Caco-2 (cell line): Measurements from ENCODE around the gene RIN3. TPM values are rescaled to one million over a fixed set of nuclear protein-coding genes. Genes with fewer than 3 reads are reported as not detected.

ENCODE experiments used
- BruUV-seq: library from RNA; stranded (reverse); fragments of 400-500 nt; replicated peaks from 2 replicates; lab custom pipeline; 2021; lab: Mats Ljungman, UMichigan
- CTCF ChIA-PET: fragments of 300-600 bp; sonication (Branson Sonifier 250); formaldehyde crosslinking; loops from one replicate; lab custom pipeline; 2022; ENCODE audit warnings: antibody characterized with exemption; lab: Charles Lee
- POLR2A ChIA-PET: fragments of 300-600 bp; sonication (Branson Sonifier 250); formaldehyde crosslinking; loops from one replicate; lab custom pipeline; 2022; ENCODE audit warnings: antibody characterized with exemption; lab: Charles Lee
- DNase-seq, 2 experiments: peaks; one replicate each; pipeline versions ENCODE4 v3.0.0 to v3.0.0-alpha.2; 2020 to 2022
- H3K27me3 ChIP-seq: replicated peaks from 2 replicates; pipeline ENCODE4 v1.6.0; 2011; ENCODE audit warnings: low read length; ENCODE audit not compliant: control insufficient read depth, insufficient read depth
- H3K36me3 ChIP-seq: 2 replicates; pipeline ENCODE4 v1.5.1; 2011; ENCODE audit warnings: low read length; ENCODE audit not compliant: control insufficient read depth, insufficient read depth
- H3K4me1 ChIP-seq: fragments of 250-450 bp; sonication (Bioruptor Pico); 2 replicates; pipeline ENCODE4 v1.5.1; 2020; ENCODE audit warnings: mild to moderate bottlenecking
- H3K4me3 ChIP-seq: 2 replicates; pipeline ENCODE4 v1.5.1; 2011; ENCODE audit warnings: low read depth, mild to moderate bottlenecking, control low read depth, low read length
- H3K9me3 ChIP-seq: fragments of 250-450 bp; sonication (Bioruptor Pico); 2 replicates; pipeline ENCODE4 v1.5.1; 2020; ENCODE audit warnings: mild to moderate bottlenecking, moderate library complexity
- H3K27ac Mint-ChIP-seq: one replicate; pipeline ENCODE4 v1.8.0; 2022; ENCODE audit warnings: mixed read lengths; ENCODE audit not compliant: unreplicated experiment
- H3K27me3 Mint-ChIP-seq: one replicate; pipeline ENCODE4 v1.8.0; 2022; ENCODE audit warnings: mixed read lengths; ENCODE audit not compliant: insufficient read depth, unreplicated experiment
- H3K36me3 Mint-ChIP-seq: one replicate; pipeline ENCODE4 v1.8.0; 2022; ENCODE audit warnings: mild to moderate bottlenecking, mixed read lengths; ENCODE audit not compliant: insufficient read depth, unreplicated experiment
- H3K4me1 Mint-ChIP-seq: one replicate; pipeline ENCODE4 v1.8.0; 2022; ENCODE audit warnings: low read depth, mixed read lengths; ENCODE audit not compliant: unreplicated experiment
- H3K4me3 Mint-ChIP-seq: one replicate; pipeline ENCODE4 v1.8.0; 2022; ENCODE audit warnings: mild to moderate bottlenecking, moderate library complexity, mixed read lengths; ENCODE audit not compliant: unreplicated experiment
- H3K9me3 Mint-ChIP-seq: one replicate; pipeline ENCODE4 v1.8.0; 2022; ENCODE audit warnings: mixed read lengths; ENCODE audit not compliant: unreplicated experiment
- CTCF ChIP-seq, 2 experiments: fragments of 200-600 bp in 1 of 2; IDR thresholded peaks; 1 replicate in 1 of 2; 2 replicates in 1 of 2; pipeline versions ENCODE4 v1.5.1 to v1.8.0; 2011 to 2022; ENCODE audit warnings: antibody characterized with exemption in 1 of 2, control low read depth in 1 of 2, inconsistent platforms in 1 of 2, low read depth in 1 of 2, low read length in 1 of 2, mild to moderate bottlenecking in 1 of 2, moderate library complexity in 1 of 2; ENCODE audit not compliant: insufficient read depth in 1 of 2, severe bottlenecking in 1 of 2, unreplicated experiment in 1 of 2
- intact Hi-C: fragments of 100-400 bp; cut with micrococcal nuclease; formaldehyde crosslinking; loops from one replicate; pipeline ENCODE4 v1.10.0; 2022; ENCODE audit not compliant: unreplicated experiment
- total RNA-seq: library from RNA; stranded (reverse); gene quantifications from 2 replicates; pipeline ENCODE4 v1.2.3, GENCODE V29; 2022

RIN3 gene
- total RNA-seq, 1 experiment from 2014 or later: 20.7 TPM

- Mint-ChIP-seq H3K27ac (no peak overlapping the region), H3K9me3 (no peaks in the 10 kb centered on the region), H3K4me1 (no peaks in the 10 kb centered on the region), H3K27me3 (no peaks in the 10 kb centered on the region), H3K36me3 (peaks cover 6% of the 10 kb centered on the region), H3K4me3 (no peak overlapping the region)
- ChIA-PET POLR2A (no interaction called here), CTCF (no interaction called here)
- Histone ChIP-seq H3K9me3 (no peaks in the 10 kb centered on the region), H3K36me3 (no peaks in the 10 kb centered on the region), H3K27me3 (no peaks in the 10 kb centered on the region; the same call in 1 of the 2 replicates), H3K4me3 (no peak overlapping the region), H3K4me1 (no peaks in the 10 kb centered on the region)
- BruUV-seq: no TSS peak
- TF ChIP-seq CTCF (IDR thresholded peaks at IDR 0.05; ENCODE audit: insufficient read depth in 1 of 2, low read depth in 1 of 2, low read length in 1 of 2, severe bottlenecking in 1 of 2, unreplicated experiment in 1 of 2): no peak
- DNase-seq: no peak
- intact Hi-C loops: no loop called here
Measured at GRCh38 chr14:92673601-92674150, 160.1 kb downstream of the RIN3 start.

GRCh38 chr14:92675421-92675820 lies 161.8 kb downstream of the RIN3 start:
- DNase-seq: no peak
- ChIA-PET POLR2A (no interaction called here), CTCF (interaction anchor here (0.6 kb wide), 1 partner anchor 205 kb away, joined by 3 read pairs; no protein-coding TSS in a partner anchor)
- no peak overlapping the region for H3K4me3 Mint-ChIP-seq
- no peaks in the 10 kb centered on the region; the same call in 1 of the 2 replicates for H3K27me3 ChIP-seq
- no peaks in the 10 kb centered on the region for H3K4me1 Mint-ChIP-seq
- H3K9me3 Mint-ChIP-seq: no peaks in the 10 kb centered on the region
- no peak overlapping the region for H3K27ac Mint-ChIP-seq
- no TSS peak for BruUV-seq
- H3K4me3 ChIP-seq: no peak overlapping the region
- H3K36me3 Mint-ChIP-seq: peaks cover 6% of the 10 kb centered on the region
- no peak for TF ChIP-seq CTCF (IDR thresholded peaks at IDR 0.05; ENCODE audit: insufficient read depth in 1 of 2, low read depth in 1 of 2, low read length in 1 of 2, severe bottlenecking in 1 of 2, unreplicated experiment in 1 of 2)
- H3K4me1 ChIP-seq: no peaks in the 10 kb centered on the region
- H3K36me3 ChIP-seq: no peaks in the 10 kb centered on the region
- intact Hi-C loops: no loop called here
- no peaks in the 10 kb centered on the region for H3K9me3 ChIP-seq
- no peaks in the 10 kb centered on the region for H3K27me3 Mint-ChIP-seq

GRCh38 chr14:92675976-92676375 lies 162.4 kb downstream of the RIN3 start:
- Histone ChIP-seq H3K27me3 (no peaks in the 10 kb centered on the region; the same call in 1 of the 2 replicates), H3K4me1 (no peaks in the 10 kb centered on the region), H3K9me3 (no peaks in the 10 kb centered on the region), H3K4me3 (no peak overlapping the region), H3K36me3 (no peaks in the 10 kb centered on the region)
- intact Hi-C loops: no loop called here
- ChIA-PET CTCF (no interaction called here), POLR2A (no interaction called here)
- Mint-ChIP-seq H3K27ac (no peak overlapping the region), H3K4me1 (no peaks in the 10 kb centered on the region), H3K9me3 (no peaks in the 10 kb centered on the region), H3K4me3 (no peak overlapping the region), H3K27me3 (no peaks in the 10 kb centered on the region), H3K36me3 (peaks cover 6% of the 10 kb centered on the region)
- no peak for TF ChIP-seq CTCF (IDR thresholded peaks at IDR 0.05; ENCODE audit: insufficient read depth in 1 of 2, low read depth in 1 of 2, low read length in 1 of 2, severe bottlenecking in 1 of 2, unreplicated experiment in 1 of 2)
- BruUV-seq: no TSS peak
- DNase-seq: no peak
